HG03432 (cell line): ENCODE results near the gene NGEF.
"Not testable (repeated sequence)": the region's sequence is repeated elsewhere in the genome, so short reads cannot be mapped to it uniquely, and the experiment has no call there.

Experiments
- ATAC-seq: cut with Tn5 transposase; IDR thresholded peaks from one replicate; pipeline ENCODE4 v1.9.1; 2021; ENCODE audit warnings: mild to moderate bottlenecking, moderate library complexity; ENCODE audit not compliant: unreplicated experiment

Gene NGEF

GRCh38 chr2:232937278-232937906, 75.7 kb downstream of the NGEF start:
- ATAC-seq, result no peak

GRCh38 chr2:232931636-232932035, 81.4 kb downstream of the NGEF start:
- no peak for ATAC-seq

GRCh38 chr2:232930059-232930400, 83.0 kb downstream of the NGEF start:
- ATAC-seq, result no peak

- ATAC-seq, result no peak
These were observed 83.6 kb downstream of the NGEF start for GRCh38 chr2:232929303-232930058.

- ATAC-seq, result no peak
These were observed 84.3 kb downstream of the NGEF start for GRCh38 chr2:232928551-232929302.

GRCh38 chr2:232927793-232928550, 85.1 kb downstream of the NGEF start:
- no peak for ATAC-seq

GRCh38 chr2:232927032-232927792, 85.8 kb downstream of the NGEF start:
- ATAC-seq, result no peak

GRCh38 chr2:232926431-232926939, 86.6 kb downstream of the NGEF start:
- ATAC-seq, result no peak

GRCh38 chr2:232925821-232926156, 87.3 kb downstream of the NGEF start:
- ATAC-seq, result no peak

GRCh38 chr2:232925153-232925820, 87.8 kb downstream of the NGEF start:
- no peak for ATAC-seq

GRCh38 chr2:232924433-232924832, 88.6 kb downstream of the NGEF start:
- ATAC-seq, result no peak

- ATAC-seq, result no peak
These were observed 92.3 kb downstream of the NGEF start for GRCh38 chr2:232920760-232921159.

GRCh38 chr2:232920055-232920454, 93.0 kb downstream of the NGEF start:
- ATAC-seq, result no peak

GRCh38 chr2:232919141-232919540, 93.9 kb downstream of the NGEF start:
- no peak for ATAC-seq

GRCh38 chr2:232913903-232914302, 99.2 kb downstream of the NGEF start:
- no peak for ATAC-seq

GRCh38 chr2:232911712-232912277, 101.3 kb downstream of the NGEF start:
- no peak for ATAC-seq

GRCh38 chr2:232910376-232910775, 102.7 kb downstream of the NGEF start:
- no peak for ATAC-seq

- ATAC-seq, result no peak
These were observed 104.4 kb downstream of the NGEF start for GRCh38 chr2:232908695-232909094.

GRCh38 chr2:232907718-232908085, 105.4 kb downstream of the NGEF start:
- not testable (repeated sequence) for ATAC-seq
